HepG2 (cell line): Measurements from ENCODE around the gene CEACAM3. TPM values are rescaled to one million over a fixed set of nuclear protein-coding genes. Genes with fewer than 3 reads are reported as not detected.
"Not testable (repeated sequence)": the region's sequence is repeated elsewhere in the genome, so short reads cannot be mapped to it uniquely, and the experiment has no call there.

ENCODE experiments used
- ATAC-seq: fragments of 200-7000 bp; cut with Tn5 transposase; 3 replicates; pipeline ENCODE4 v1.9.1; 2020; ENCODE audit warnings: mild to moderate bottlenecking, moderate library complexity
- BruUV-seq: library from RNA; stranded (reverse); fragments of 400-500 nt; replicated peaks from 2 replicates; lab custom pipeline; 2021; lab: Mats Ljungman, UMichigan
- CTCF ChIA-PET: fragments of 300-600 bp; formaldehyde crosslinking; extraction: SDS; loops from one replicate; lab custom pipeline; 2021; ENCODE audit warnings: low total read pairs, inconsistent platforms, low intra/inter-chr PET ratio; lab: Yijun Ruan, JAX
- POLR2A ChIA-PET: fragments of 350-600 bp; sonication (Branson Sonifier 250); formaldehyde crosslinking; loops from one replicate; lab custom pipeline; 2020; ENCODE audit warnings: antibody characterized with exemption, inconsistent platforms; lab: Yijun Ruan, JAX
- DNase-seq: peaks from one replicate; pipeline ENCODE4 v3.0.0-alpha.2; 2015; ENCODE audit warnings: low spot score
- FAIRE-seq: peaks from 3 replicates; lab custom pipeline; 2011; peaks lifted over from hg19 to GRCh38; lab: Jason Lieb, UNC
- H2AFZ ChIP-seq: one replicate; pipeline ENCODE4 v1.6.1; 2011; ENCODE audit warnings: low read length, inconsistent platforms
- H3K27ac ChIP-seq: fragments of 300-600 bp; 3 replicates; pipeline ENCODE4 v1.8.0; 2011; ENCODE audit warnings: mixed run types, mild to moderate bottlenecking, mixed read lengths, low read length, inconsistent platforms; ENCODE audit not compliant: insufficient read depth; ENCODE audit errors: extremely low read length
- H3K27me3 ChIP-seq, 2 experiments: fragments of 200-600 bp in 1 of 2; 2 replicates in 1 of 2; 3 replicates in 1 of 2; pipeline versions ENCODE4 v1.6.0 to v1.8.0; 2011; ENCODE audit warnings: low read length in 2 of 2, mild to moderate bottlenecking in 2 of 2, moderate library complexity in 2 of 2, inconsistent platforms in 1 of 2; ENCODE audit not compliant: insufficient read depth in 2 of 2, control insufficient read depth in 1 of 2
- H3K36me3 ChIP-seq, 2 experiments: fragments of 200-600 bp in 1 of 2; replicated peaks in 1 of 2; 2 replicates in 1 of 2; 3 replicates in 1 of 2; pipeline versions ENCODE4 v1.5.1 to v1.8.0; 2011; ENCODE audit warnings: low read length in 2 of 2, inconsistent platforms in 1 of 2; ENCODE audit not compliant: insufficient read depth in 2 of 2, control insufficient read depth in 1 of 2
- H3K4me1 ChIP-seq: 2 replicates; pipeline ENCODE4 v1.5.1; 2012; ENCODE audit warnings: low read length, inconsistent platforms; ENCODE audit not compliant: insufficient read depth
- H3K4me2 ChIP-seq: 2 replicates; pipeline ENCODE4 v1.6.0; 2011; ENCODE audit warnings: low read depth, low read length, inconsistent platforms
- H3K4me3 ChIP-seq, 3 experiments: fragments of 200-600 bp in 1 of 3; sonication (generic), shearing (Covaris generic) in 1 of 3; replicated peaks in 1 of 3; 2 replicates each; pipeline ENCODE4 v1.5.1; 2011 to 2016; ENCODE audit warnings: low read length in 3 of 3, inconsistent platforms in 2 of 3, low read depth in 2 of 3, mild to moderate bottlenecking in 2 of 3, control low read depth in 1 of 3, mixed read lengths in 1 of 3; ENCODE audit not compliant: insufficient read depth in 1 of 3
- H3K79me2 ChIP-seq: one replicate; pipeline ENCODE4 v1.6.1; 2011; ENCODE audit warnings: low read length, inconsistent platforms; ENCODE audit not compliant: insufficient read depth
- H3K9ac ChIP-seq: 2 replicates; pipeline ENCODE4 v1.6.0; 2011; ENCODE audit warnings: mild to moderate bottlenecking, low read depth, low read length, inconsistent platforms; ENCODE audit not compliant: insufficient read depth
- H3K9me3 ChIP-seq: 2 replicates; pipeline ENCODE4 v1.5.1; 2012; ENCODE audit warnings: mild to moderate bottlenecking, low read length
- H4K20me1 ChIP-seq: 2 replicates; pipeline ENCODE4 v1.6.0; 2011; ENCODE audit warnings: inconsistent platforms, mild to moderate bottlenecking, low read length, moderate library complexity; ENCODE audit not compliant: insufficient read depth
- ATF1 ChIP-seq: IDR thresholded peaks from 2 replicates; pipeline ENCODE4 v1.6.1; 2016; ENCODE audit warnings: mild to moderate bottlenecking, control low read depth
- FOSL2 ChIP-seq: sonication (generic); formaldehyde crosslinking; IDR thresholded peaks from 2 replicates; pipeline ENCODE4 v1.4.0; 2020; ENCODE audit warnings: missing genetic modification reagents
- HOXA7 ChIP-seq: sonication (generic); formaldehyde crosslinking; IDR thresholded peaks from 2 replicates; pipeline ENCODE4 v1.8.1; 2022; ENCODE audit warnings: mild to moderate bottlenecking, missing genetic modification reagents, moderate library complexity
- NCOR1 ChIP-seq: fragments of 200-600 bp; sonication (generic); IDR thresholded peaks from 2 replicates; pipeline ENCODE4 v1.7.0; 2017; ENCODE audit warnings: antibody characterized with exemption, low read length, borderline replicate concordance
- PITX1 ChIP-seq: sonication (generic); formaldehyde crosslinking; IDR thresholded peaks from 2 replicates; pipeline ENCODE4 v1.5.1; 2020; ENCODE audit warnings: mild to moderate bottlenecking, missing genetic modification reagents
- POLR2A ChIP-seq, 2 experiments: IDR thresholded peaks; 2 replicates each; pipeline ENCODE4 v1.6.1; 2011; ENCODE audit warnings: low read depth in 2 of 2, low read length in 2 of 2, mild to moderate bottlenecking in 1 of 2, moderate library complexity in 1 of 2; ENCODE audit not compliant: insufficient read depth in 1 of 2
- RNF2 ChIP-seq: fragments of 450-650 bp; conservative IDR thresholded peaks from 2 replicates; pipeline ENCODE4 v1.6.1; 2016; ENCODE audit warnings: low read depth
- SOX6 ChIP-seq, 2 experiments: fragments of 450-650 bp in 1 of 2; sonication (generic) in 1 of 2; formaldehyde crosslinking in 1 of 2; IDR thresholded peaks; 2 replicates each; pipeline versions ENCODE4 v1.4.0 to v1.6.1; 2017 to 2020; ENCODE audit warnings: antibody characterized with exemption in 1 of 2, mild to moderate bottlenecking in 1 of 2, missing genetic modification reagents in 1 of 2
- ZNF7 ChIP-seq: IDR thresholded peaks from 2 replicates; pipeline ENCODE4 v1.6.1; 2016; ENCODE audit warnings: missing biosample characterization, missing genetic modification reagents
- WGBS: methylation state at CpG from one replicate; pipeline ENCODE4 v1.1.6; 2017; ENCODE audit warnings: low lambda C conversion rate; 5-methylcytosine and 5-hydroxymethylcytosine counted together
- in situ Hi-C: cut with HindIII; loops from 2 replicates; pipeline ENCODE4 v1.10.0; 2017; ENCODE audit warnings: low pct_unique_long_range_greater_than_20kb; ENCODE audit not compliant: extremely low pct_ligation_motif_present
- intact Hi-C: fragments of 100-400 bp; cut with micrococcal nuclease; formaldehyde crosslinking; loops from one replicate; pipeline ENCODE4 v1.10.0; 2022; ENCODE audit not compliant: unreplicated experiment
- polyA plus RNA-seq, 8 experiments: library from polyadenylated mRNA; depleted of rRNA in 3 of 8; stranded (reverse) in 7 of 8; unstranded in 1 of 8; fragments of >200 nt; fragmentation: Illumina TruSeq in 4 of 8; extraction: Trizol in 4 of 8; gene quantifications; 2 replicates each; pipeline versions ENCODE4 v1.2.1 to v1.2.3, GENCODE V29; 2011 to 2016; ENCODE audit warnings: low read depth in 4 of 8, missing spikeins in 1 of 8, mixed read lengths in 1 of 8; ENCODE audit not compliant: insufficient read depth in 1 of 8
- total RNA-seq, 5 experiments: library from RNA; depleted of rRNA; stranded (reverse); fragments of >200 nt; fragmentation: Illumina TruSeq; extraction: Trizol; gene quantifications; 2 replicates each; pipeline ENCODE4 v1.2.3, GENCODE V29; 2016; ENCODE audit warnings: low read depth in 1 of 5
- TF ChIP-seq, protein P1 (sequence below): sonication (generic); formaldehyde crosslinking; IDR thresholded peaks from 2 replicates; pipeline ENCODE4 v1.8.0; 2022; ENCODE audit warnings: mild to moderate bottlenecking, missing genetic modification reagents, borderline replicate concordance

CEACAM3 gene
- total and polyA plus RNA-seq, 2 of the 13 experiments (the other 11 are each of a cell fraction or from before 2014, with no cell fraction given) = not detected

DNA sequence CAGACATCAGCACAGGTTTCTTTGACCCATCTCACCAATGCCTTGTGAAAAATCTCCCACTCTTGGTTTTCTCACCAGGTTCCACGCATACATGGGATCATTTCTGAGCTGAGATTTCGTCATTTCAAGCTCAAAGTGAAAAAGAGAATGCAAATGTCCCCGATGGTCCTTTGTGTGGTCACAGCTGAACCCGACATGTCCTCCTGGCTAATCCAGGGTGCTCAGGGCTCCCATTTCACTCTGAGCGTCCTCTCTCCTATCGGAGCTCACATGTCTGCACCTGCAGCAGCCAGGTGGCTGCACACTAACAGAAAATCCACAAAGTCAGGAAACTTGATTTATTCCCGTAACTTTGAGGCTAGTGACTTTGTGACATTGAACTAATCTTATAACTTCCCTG, 9.3 kb upstream of the CEACAM3 start:
- CTCF ChIA-PET = no interaction called here
- no peak overlapping the region for H3K9ac ChIP-seq
- TF ChIP-seq, protein P1, sequence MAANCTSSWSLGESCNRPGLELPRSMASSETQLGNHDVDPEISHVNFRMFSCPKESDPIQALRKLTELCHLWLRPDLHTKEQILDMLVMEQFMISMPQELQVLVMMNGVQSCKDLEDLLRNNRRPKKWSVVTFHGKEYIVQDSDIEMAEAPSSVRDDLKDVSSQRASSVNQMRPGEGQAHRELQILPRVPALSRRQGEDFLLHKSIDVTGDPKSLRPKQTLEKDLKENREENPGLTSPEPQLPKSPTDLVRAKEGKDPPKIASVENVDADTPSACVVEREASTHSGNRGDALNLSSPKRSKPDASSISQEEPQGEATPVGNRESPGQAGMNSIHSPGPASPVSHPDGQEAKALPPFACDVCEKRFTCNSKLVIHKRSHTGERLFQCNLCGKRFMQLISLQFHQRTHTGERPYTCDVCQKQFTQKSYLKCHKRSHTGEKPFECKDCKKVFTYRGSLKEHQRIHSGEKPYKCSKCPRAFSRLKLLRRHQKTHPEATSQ (CRISPR knock-in tag) = no peak
- no peak for TF ChIP-seq FOSL2 (CRISPR knock-in tag)
- no peak for TF ChIP-seq PITX1
- no peak for TF ChIP-seq RNF2
- TF ChIP-seq HOXA7 = no peak
- TF ChIP-seq ATF1 (CRISPR knock-in tag) = no peak
- no peak for TF ChIP-seq POLR2A (IDR thresholded peaks at IDR 0.05; ENCODE audit: insufficient read depth in 1 of 2, low read depth in 2 of 2, low read length in 2 of 2)
- no peak for TF ChIP-seq NCOR1
- TF ChIP-seq SOX6 (IDR thresholded peaks at IDR 0.05) = no peak
- no peak for TF ChIP-seq SOX6 (CRISPR knock-in tag; IDR thresholded peaks at IDR 0.05)
- TF ChIP-seq ZNF7 (CRISPR knock-in tag) = no peak
- no TSS peak for BruUV-seq
- 7% methylated on average over 7 of the region's 7 CpGs for WGBS
- no peaks in the 10 kb centered on the region for H3K36me3 ChIP-seq
- H3K4me1 ChIP-seq = no peaks in the 10 kb centered on the region
- no peaks in the 10 kb centered on the region for H4K20me1 ChIP-seq
- H3K27me3 ChIP-seq = peaks cover 0 to 27% of the 10 kb centered on the region in 2 experiments; a peak in 3 of 5 replicates
- POLR2A ChIA-PET = no interaction called here
- H2AFZ ChIP-seq = no peak overlapping the region
- H3K4me3 ChIP-seq = no peak overlapping the region
- H3K79me2 ChIP-seq = no peaks in the 10 kb centered on the region
- ATAC-seq = no peak
- H3K4me2 ChIP-seq = no peak overlapping the region
- in situ Hi-C loops (no loop called here), intact Hi-C loops (no loop called here)
- no peak for DNase-seq
- no peak overlapping the region for H3K27ac ChIP-seq
- H3K9me3 ChIP-seq = no peaks in the 10 kb centered on the region
- FAIRE-seq = no peak

DNA sequence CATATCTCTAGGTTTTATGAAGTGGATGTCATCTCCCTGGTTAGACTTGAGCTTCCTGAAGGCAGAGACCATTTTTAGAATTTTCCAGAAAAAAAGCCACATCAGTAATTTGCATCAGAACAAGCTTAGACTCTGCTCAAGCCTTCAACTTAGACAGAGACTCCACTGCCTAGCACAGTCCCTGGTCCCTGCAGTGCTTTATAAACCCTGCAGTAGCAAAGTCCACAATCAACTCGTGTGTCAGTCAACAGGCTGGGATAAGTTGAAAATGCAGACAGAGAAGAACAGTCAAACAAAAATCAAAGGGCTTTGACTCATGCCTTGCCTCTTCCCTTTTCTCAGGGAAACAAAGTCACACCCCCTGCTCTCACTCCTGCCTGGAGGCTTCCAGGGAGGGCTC, 7.9 kb upstream of the CEACAM3 start:
- BruUV-seq, H3K4me2 ChIP-seq, H2AFZ ChIP-seq, H3K27ac ChIP-seq, H3K9ac ChIP-seq, H3K4me1 ChIP-seq, H3K36me3 ChIP-seq, H3K9me3 ChIP-seq, CTCF ChIA-PET, in situ Hi-C loops, H4K20me1 ChIP-seq, intact Hi-C loops, H3K4me3 ChIP-seq, H3K79me2 ChIP-seq, POLR2A ChIA-PET, DNase-seq: not testable (repeated sequence)
- FAIRE-seq = peak; percentile 75
- no CpG with 5 or more reads among the region's 1 CpG for WGBS
- H3K27me3 ChIP-seq = peaks cover 0 to 32% of the 10 kb centered on the region in 2 experiments; a peak in 3 of 5 replicates
- peak; percentile 48; the same call in 2 of the 3 replicates for ATAC-seq

DNA sequence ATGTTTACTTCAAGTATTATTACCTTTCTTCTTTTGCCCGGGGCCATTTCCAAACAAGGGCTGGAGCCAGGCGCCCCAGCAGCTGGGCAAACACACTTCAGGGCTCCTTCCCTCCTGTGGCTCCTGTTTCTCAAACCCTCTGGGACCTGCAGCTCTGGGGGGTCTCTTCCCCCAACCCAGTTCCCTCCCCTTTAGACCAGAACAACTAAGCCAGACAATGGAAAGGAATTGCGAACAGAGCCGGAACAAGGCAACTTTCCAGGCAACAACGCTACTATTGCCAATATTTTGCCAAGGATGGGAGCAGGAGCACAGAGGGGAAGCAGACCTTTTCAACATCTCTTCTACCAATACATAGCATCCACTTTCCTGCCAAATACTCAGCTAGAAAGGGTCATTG, 7.3 kb upstream of the CEACAM3 start:
- peaks cover 0 to 32% of the 10 kb centered on the region in 2 experiments; a peak in 3 of 5 replicates for H3K27me3 ChIP-seq
- H3K9ac ChIP-seq, ATAC-seq, H3K27ac ChIP-seq, H3K4me2 ChIP-seq, H3K79me2 ChIP-seq, DNase-seq, BruUV-seq, FAIRE-seq, H3K9me3 ChIP-seq, H2AFZ ChIP-seq, CTCF ChIA-PET, H3K4me1 ChIP-seq, H3K36me3 ChIP-seq, in situ Hi-C loops, POLR2A ChIA-PET, intact Hi-C loops, H4K20me1 ChIP-seq, H3K4me3 ChIP-seq: not testable (repeated sequence)
- WGBS = 15% methylated on average over 4 of the region's 5 CpGs
